ENCODE results near the gene CCDC74B. TPM values are rescaled to one million over a fixed set of nuclear protein-coding genes. Genes with fewer than 3 reads are reported as not detected.
"Not testable (repeated sequence)": the region's sequence is repeated elsewhere in the genome, so short reads cannot be mapped to it uniquely, and the experiment has no call there.

Gene CCDC74B
- 6.0 TPM for polyA plus RNA-seq (2013, experiment 1 of 2; ENCODE audit: insufficient read length)
- 7.4 TPM for polyA plus RNA-seq (2013, experiment 2 of 2; ENCODE audit: insufficient read length)

DNA sequence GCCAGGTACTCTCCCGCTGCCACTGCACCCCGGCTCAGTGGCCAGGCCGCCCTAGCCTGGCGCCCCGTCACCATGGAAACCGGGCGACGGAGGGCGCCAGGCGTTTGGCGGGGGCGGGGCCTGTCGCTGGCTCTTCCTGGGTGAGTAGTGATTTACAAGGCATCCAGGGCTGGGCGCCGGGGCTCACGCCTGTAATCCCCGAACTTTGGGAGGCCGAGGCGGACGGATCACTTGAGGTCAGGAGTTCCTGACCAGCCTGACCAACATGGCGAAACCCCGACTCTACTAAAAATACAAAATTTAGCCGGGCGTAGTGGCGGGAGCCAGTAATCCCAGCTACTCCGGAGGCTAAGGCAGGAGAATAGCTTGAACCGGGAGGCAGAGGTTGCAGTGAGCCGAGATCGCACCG lies at the start of gene CCDC74B:
Gene CCDC74B, minus strand, starts transcription at position 107 of the 409 bp plus-strand sequence. CDS start 116 bp downstream, outside the sequence.
- DNase-seq, result peak; percentile 30

DNA sequence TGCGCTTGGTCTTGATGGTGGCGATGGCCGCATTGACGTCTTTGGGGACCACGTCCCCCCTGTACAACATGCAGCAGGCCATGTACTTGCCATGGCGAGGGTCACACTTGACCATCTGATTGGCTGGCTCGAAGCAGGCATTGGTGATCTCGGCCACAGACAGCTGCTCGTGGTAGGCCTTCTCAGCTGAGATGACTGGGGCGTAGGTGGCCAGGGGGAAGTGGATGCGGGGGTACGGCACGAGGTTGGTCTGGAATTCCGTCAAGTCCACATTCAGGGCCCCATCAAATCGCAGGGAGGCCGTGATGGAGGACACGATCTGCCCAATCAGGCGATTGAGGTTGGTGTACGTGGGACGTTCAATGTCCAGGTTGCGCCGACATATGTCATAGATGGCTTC lies 48.9 kb upstream of the CCDC74B start:
- DNase-seq, result not testable (repeated sequence)

DNA sequence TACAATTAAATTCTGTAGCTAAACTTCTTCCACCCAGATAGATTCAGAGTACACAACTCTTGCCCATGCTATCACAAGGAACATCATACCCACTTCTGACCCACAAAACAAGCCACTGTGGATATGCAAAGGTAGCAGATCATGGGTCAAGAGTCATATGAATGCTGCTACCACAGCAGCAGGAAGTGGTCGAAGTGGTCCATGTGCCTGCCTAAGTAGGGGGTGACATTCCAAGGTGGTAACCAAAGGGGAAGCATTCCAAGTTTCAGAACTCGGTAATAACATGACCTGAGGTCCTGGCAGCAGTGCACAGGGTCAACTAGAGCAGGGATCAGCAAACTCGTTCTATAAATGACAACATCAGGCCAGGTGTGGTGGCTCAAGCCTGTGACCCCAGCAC lies 47.5 kb upstream of the CCDC74B start:
- DNase-seq, result not testable (repeated sequence)

DNA sequence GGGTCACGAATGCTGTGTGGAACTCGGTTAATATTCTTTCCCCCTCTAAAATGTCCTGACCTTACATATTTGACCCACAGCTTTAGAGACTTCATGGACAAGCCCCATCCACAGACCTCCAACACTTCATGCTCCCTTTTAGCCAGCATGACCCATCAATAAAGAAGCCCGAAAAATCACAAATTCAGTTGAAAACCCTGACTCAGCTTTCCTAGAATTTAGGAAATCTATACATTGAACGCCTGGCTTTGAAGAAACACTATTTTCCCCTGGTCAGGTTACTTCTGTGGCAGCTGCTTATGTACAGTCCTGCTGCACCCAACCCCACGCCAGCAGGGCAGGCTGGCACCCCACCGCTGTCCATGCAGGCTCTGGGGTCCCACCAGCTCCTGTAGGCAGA lies 46.4 kb upstream of the CCDC74B start:
- not testable (repeated sequence) for DNase-seq

DNA sequence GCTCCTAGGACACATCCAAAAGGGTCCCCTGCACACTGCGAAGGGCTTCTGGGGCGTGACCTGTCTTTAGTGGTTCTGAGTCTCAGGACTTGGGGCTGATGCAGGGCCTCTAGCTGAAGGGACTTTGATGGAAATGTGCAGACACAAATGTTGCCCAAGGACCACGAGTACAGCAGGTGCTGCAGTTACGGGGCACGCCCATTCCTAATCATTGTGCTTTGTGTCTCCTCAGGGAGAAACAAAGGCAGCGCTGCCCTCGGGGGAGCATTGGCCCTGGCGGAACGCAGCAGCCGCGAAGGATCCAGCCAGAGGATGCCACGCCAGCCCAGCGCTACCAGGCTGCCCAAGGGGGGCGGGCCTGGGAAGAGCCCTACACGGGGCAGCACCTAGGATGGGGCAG lies 45.3 kb upstream of the CCDC74B start:
- DNase-seq, result no peak

DNA sequence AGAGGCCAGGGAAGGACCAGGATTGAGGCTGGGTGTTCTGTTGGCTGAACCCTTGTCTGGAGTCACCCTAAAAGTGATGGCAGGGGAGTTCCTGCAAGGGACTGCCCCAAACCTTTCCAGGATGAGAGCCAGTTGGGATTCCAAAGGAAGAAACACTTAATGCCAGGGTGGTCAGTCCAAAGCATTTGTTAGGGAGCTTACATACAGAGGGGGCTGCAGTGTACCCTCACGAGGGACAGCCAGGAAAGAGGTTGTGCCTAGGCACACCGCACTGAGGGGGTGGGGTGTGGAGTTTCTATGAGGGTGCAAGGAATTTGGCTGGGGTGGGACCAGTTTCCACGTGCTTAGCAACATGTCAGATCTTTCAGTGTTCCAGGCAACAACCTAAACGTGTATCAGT lies 44.0 kb upstream of the CCDC74B start:
- not testable (repeated sequence) for DNase-seq

DNA sequence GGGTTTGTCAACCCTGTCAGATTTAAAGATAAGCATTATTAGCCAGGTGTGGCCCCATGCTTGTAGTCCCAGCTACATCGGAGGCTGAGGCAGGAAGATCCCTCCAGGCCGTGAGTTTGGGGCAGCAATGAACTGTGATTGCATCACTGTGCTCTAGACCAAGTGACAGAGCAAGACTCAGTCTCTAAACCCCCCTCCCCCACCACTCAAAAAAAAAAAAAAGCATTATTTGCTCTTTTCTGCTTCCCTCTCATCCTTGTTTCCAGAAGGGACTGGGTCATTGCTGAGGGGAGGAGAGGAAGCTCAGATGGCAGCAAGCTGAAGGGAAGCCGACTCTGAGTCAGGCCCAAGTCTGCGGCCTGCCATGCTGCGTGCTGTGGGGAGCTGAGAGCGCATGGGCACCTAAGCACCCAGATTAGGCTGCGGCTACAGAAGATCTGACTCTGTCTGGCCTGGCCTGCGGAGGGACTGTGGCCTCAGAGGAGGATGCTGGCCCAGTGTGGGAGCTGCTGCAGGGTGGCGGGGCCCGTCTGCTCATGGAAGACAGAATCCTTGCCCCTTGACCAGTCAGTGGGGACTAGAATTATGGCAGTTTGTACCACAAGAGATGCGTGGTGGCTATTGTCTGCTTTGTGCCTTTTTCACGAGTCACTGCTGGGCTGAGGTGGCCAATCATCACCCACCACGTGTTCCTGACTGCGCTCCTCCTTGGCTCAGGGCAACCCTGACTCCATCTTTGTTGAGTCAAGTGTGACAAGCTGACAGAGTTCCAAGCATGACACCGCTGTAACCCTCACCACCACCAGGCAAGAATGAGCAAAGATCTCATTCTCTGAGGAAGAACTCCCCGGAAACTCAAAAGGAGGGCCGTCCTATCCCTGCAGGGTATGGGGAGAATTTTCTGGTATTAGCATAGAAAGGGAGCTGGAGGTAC lies 43.2 kb upstream of the CCDC74B start:
- not testable (repeated sequence) for DNase-seq

DNA sequence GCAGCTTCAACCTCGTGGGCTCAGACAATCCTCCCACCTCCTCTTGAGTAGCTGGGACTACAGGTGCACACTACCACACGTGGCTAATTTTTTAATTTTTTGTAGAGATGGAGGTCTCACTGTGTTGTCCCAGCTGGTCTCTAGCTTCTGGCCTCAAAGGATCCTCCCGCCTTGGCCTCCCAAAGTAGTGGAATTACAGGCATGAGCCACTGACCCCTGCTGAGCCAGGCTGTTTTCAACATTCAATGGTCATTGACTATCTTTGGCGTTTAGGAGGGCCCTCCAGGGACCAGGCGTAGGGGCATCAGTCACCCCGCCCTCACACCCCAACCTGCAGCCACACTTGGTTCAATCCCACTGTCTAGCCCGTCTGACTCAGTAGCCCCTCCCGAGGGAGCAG lies 42.4 kb upstream of the CCDC74B start:
- DNase-seq, result no peak

DNA sequence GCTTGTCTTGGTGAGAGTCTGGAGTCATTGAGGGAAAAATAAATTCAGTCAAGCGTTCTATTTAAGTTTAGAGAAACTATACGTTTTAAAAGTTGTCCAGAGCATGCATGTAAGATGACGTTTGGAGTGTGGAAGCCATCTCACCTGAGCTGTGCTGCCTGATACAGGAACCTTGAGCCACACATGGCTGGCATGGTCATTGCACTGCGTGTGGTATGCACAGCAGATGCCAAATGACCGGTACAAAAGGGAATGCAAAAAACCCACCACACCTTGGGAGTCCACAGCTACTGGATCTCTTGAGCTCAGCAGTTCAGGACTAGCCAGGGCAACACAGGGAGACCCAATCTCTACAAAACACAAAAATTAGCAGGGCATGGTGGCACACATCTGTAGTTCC lies 41.5 kb upstream of the CCDC74B start:
- DNase-seq, result no peak

DNA sequence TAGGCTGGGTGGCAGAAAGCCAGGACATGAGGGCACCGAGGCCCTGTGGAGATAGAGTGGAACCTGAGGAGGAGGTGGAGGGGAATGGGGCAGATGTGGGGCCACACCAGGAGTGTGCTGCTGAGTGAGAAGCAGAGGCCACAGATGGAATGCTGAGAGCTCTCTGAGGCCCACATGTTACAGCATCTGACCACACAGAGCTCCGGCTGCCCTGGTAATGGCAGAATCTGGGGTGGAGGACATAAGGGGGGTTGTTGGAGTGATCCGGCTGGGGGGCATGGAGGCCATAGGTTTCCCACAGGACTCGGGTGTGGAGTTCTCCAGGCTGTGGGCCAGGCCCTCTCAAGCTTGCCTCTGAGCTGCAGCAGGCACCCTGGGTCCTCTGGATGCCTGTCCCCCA lies 41.0 kb upstream of the CCDC74B start:
- DNase-seq, result no peak

DNA sequence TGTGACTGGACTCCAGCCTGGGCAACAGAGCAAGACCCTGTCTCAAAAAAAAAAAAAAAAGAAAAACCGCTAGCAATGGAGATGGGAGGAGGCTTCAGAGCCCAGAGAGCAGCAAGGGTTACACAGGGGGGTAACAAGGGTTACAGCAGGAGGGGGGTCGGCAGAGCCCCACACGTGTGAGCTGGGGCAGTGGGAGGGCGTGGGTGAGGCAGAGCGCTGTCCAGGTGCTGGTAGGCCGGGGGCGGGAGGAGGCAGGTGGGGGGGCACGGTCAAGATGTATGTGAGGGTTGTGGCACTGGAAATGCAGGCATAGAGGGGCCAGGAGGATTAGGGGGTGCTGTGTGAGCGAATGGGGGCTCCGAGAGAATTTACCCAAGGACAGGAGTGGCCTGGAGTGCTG lies 40.5 kb upstream of the CCDC74B start:
- no peak for DNase-seq

DNA sequence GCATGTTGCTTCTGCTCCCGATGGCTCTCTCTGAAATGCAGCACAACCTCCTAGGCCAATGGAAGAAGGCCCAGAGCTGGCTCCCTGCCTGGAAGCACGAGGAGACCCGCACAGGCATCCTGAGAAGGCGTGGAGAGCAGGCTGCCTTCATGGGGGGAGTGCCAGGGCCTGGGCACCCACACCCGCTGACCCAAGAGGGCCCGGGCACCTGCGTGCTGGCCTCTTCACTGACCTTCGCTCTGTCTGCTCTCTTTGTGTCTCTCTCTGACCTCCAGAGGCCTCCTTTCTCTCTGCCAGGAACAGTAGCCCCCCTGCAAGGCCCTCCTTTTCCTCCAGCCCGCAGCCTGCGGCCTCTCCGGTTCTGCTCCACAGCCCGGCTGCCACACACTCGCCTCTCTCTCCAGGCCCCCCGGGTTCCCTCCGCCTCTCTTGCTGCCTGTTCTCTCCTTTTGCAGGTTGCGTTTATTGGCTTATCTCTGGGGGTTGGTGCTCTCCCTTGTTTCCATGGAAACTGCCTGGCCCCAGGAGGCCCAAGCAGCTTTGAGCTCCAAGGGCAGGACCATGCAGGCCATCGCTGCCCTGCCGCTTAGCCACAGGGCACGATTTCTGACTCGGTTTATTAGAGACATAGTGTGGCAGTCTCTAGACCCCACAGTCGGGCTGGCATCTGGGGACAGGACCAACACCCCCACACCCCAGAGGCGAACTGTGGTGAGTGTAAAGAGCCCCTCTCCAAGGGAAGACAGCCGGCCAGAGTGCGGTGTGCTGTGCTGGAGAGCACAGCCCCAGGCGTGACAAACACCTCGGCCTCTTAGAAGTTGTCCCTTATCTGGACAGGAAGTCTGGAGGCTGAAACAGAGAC lies 38.8 kb upstream of the CCDC74B start:
- peak; percentile 44 for DNase-seq

DNA sequence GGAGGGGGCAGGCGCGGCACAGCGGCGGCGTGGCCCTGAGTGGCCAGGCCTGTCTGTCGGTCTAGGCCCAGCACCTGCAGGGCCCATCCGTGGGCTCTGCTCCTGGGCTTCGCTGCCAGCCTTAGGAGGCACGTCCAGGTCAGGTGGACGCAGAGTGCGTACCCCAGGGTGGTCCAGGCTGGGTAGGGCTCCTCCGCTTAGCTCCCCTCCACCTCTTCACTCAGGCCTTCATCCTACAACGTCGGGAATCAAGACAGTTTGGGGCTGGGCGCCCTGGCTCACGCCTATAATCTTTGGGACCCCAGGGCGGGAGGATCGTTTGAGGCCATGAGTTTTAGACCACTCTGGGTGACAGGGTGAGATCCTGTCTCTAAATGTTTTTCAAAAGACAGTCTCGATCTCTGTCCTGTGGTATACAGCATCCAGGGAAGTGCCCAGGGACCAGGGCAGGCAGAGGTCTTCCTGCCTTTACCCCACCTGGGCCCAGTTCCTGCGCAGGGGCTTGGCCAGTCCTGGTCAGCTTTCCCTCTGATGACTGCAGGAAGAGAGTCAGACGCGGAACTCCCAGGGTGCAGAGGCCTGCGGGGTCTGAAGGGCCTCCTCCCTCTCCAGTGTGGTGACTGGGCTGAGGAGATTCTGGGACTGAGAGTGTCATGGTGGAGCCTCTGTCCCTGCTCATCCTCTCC lies 38.1 kb upstream of the CCDC74B start:
- DNase-seq, result peak; percentile 7

DNA sequence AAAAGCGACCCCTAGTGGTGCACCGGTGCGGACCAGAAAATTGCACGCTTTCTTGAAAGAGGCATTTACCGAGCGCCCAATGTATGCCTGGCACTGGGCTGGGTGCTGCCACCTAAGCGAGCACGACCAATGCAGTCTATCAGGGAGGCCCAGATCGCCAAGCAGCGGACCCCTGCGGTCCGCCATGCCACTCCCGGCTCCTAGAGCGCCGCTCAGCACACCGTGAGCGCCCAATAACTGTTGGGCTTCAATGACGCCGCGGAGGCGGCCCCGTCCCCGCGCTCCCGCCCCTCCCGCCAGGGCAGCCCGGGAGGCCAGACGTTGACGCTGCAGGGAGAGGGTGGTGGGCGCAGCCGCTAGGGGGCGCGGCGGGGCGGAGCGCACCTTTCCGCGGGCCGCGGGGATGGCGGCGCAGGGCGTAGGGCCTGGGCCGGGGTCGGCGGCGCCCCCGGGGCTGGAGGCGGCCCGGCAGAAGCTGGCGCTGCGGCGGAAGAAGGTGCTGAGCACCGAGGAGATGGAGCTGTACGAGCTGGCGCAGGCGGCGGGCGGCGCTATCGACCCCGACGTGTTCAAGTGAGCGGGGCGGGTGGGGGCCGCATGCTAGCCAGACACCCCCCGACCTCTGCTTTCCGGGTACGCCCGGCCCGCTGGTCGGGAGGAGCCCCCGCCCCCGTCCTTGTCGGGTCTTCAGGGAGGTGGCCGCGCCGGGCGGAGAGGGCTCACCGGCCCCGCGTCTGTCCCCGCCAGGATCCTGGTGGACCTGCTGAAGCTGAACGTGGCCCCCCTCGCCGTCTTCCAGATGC lies 37.2 kb upstream of the CCDC74B start, which contains the start of gene MZT2B:
Gene MZT2B, plus strand, starts transcription at position 383 of the 803 bp plus-strand sequence. Its CDS starts 21 bp downstream, at position 404.
- DNase-seq, result peak; percentile 86

DNA sequence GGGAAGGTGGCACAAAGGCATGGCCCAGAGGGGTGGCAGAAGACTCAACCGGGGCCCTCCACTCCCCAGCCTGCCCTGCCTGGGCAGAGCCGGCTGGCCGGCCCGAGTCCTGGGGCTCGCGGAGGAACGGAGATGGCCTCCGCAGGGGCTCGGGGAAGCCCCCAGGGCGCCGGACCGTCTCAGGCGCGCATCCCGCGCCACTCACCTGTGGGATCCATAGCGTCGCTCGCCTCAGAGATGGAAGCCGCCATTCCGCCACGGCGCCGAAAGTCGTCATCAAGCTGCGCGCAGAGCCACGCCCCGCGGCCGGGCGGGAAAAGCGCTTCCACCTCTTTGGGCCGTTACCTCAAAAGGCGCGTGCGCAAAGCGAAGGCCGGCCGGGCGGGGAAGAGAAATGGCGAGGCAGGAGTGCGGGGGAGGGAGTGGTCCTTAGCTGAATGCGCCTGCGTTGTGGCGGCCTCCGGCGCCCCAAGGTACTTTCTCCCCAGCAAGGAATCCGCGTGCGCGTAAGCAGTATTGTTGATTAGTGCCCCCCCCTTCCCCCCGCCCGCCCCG lies 36.5 kb upstream of the CCDC74B start, which contains the start of gene SMPD4:
Gene SMPD4, minus strand, starts transcription at position 278 of the 555 bp plus-strand sequence. CDS start 5,010 bp downstream, outside the sequence.
- DNase-seq, result peak; percentile 97

DNA sequence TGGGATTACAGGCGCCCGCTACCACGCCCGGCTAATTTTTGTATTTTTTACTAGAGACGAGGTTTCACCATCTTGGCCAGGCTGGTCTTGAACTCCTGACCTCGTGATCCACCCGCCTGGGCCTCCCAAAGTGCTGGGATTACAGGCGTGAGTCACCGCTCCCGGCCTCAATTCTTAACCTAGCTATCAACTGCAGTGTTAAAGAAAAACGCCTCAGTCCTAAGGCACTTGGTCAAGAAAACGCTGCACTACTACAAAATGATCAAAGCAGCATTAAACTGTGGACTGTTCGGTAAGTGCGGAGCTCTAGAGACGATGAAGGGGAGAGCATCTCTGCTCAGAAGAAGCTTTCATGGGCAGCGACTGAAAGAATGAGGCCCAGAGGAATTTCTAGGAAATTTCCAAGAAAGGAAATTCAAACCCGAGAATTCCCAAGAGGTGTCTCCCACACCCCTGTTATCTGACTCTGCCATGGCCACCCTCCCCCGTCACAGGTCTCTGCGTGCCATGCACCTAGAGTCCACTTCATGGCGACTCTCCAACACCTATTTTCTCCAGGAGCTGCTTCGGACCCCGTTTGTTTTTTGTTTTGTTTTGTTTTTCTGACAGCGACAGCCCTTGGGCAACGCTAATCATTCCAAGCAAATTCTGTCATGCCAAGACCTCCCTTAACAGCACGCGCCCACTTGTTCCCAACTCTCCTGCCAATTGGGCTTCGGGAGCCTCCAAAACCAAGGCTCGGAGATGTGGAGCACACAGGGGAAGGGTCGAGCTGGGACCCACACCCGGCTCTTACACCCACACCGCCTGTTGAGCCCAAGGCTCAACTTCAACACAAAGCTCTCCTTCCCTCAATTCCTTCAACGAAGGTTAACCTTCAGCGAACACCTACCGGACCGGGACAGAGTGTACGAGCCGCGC lies 35.8 kb upstream of the CCDC74B start:
- DNase-seq, result not testable (repeated sequence)

DNA sequence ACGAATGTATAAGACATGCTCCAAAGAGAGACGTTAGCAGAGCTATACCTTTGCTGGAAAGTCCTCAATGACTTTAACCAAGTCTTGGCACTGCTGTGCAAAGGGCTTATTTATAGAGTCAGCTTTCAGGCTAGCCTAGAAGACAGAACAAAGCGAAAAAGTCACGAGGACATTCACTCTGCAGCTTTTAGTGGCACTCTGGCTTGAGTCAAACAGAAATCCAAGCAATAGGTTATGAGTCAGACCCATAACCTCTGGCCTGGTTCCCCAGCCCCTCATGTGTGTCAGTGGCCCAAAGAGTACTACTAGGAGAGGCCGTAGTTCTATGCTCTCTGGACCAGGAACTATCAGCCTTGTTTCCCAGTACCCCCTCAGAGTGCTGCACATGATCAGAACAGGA lies 30.0 kb upstream of the CCDC74B start:
- DNase-seq, result not testable (repeated sequence)

DNA sequence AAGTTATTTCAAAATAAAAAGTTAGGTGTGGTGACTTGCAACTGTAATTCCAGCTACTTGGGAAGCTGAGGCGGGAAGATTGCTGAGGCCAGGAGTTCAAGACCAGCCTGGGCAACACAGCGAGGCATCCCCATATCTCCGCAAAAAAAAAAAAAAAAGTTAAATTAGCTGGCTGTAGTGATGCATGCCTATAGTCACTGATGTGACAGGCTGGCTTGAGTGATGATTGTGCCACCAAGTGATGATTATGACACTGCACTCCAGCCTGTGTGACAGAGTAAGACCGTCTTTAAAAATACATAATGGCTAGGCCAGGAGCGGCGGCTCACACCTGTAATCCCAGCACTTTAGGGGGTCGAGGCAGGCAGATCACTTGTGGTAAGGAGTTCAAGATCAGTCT lies 25.0 kb upstream of the CCDC74B start:
- DNase-seq, result no peak

DNA sequence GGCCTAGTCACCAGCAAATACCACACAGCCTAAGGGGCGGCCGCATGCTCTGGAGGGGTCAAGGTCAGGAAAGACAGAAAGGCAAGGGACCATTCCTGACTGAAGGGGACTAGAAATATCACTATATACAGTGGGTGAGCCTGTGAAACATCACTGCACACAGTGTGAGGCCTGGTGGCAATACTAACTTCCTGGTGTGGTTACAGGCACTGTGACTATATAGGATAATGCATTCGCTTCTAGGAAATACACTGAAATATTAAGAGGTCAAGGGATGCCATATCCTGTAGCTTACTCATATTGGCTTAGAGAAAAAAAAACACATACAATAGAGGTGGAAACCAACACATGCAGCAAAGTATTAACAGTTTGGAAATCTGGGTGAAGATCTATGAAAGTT lies 24.3 kb upstream of the CCDC74B start:
- DNase-seq, result not testable (repeated sequence)

DNA sequence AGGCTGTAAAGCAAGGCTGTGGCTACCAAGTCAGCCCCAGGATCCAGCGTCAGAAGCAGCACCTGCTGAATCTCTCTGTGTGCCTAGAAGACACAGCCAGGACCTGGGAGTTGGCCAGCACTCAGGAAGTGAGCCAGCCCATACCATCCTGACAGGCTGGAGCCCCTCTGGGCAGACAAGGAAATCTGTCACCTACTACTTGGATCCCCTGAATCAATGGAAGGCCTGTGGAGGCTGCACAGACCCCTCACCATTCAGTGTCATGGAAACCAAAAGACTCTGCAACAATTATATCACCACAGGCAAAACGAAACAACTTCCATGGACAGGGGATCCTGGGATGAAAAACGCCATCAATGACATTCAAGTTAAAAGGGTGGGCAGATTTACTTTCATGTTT lies 21.7 kb upstream of the CCDC74B start:
- not testable (repeated sequence) for DNase-seq

Measured in fibroblast of skin of abdomen (primary cell).